GM12875 (cell line): ENCODE results near the gene AGBL3.

ENCODE experiments used
- H3K4me3 ChIP-seq: one replicate; pipeline ENCODE4 v1.5.1; 2011; ENCODE audit warnings: low read depth, low read length, control low read depth
- CTCF ChIP-seq: IDR thresholded peaks from 2 replicates; pipeline ENCODE4 v1.5.1; 2011; ENCODE audit warnings: low read depth, mild to moderate bottlenecking, control low read depth, inconsistent platforms, low read length, moderate library complexity, borderline replicate concordance; ENCODE audit not compliant: insufficient read depth

The AGBL3 gene

GRCh38 chr7:135152442-135152841, 166.1 kb downstream of the AGBL3 start:
- H3K4me3 ChIP-seq, result no peak overlapping the region
- TF ChIP-seq CTCF, result no peak

GRCh38 chr7:135154734-135155133, 168.4 kb downstream of the AGBL3 start:
- TF ChIP-seq CTCF, result no peak
- no peak overlapping the region for H3K4me3 ChIP-seq

GRCh38 chr7:135156290-135156689, 170.0 kb downstream of the AGBL3 start:
- TF ChIP-seq CTCF, result no peak
- H3K4me3 ChIP-seq, result no peak overlapping the region

- no peak overlapping the region for H3K4me3 ChIP-seq
- no peak for TF ChIP-seq CTCF
Observed at GRCh38 chr7:135158141-135158655, 171.9 kb downstream of the AGBL3 start.

GRCh38 chr7:135158874-135159273, 172.6 kb downstream of the AGBL3 start:
- no peak for TF ChIP-seq CTCF
- H3K4me3 ChIP-seq, result no peak overlapping the region

GRCh38 chr7:135159359-135160085, 173.2 kb downstream of the AGBL3 start:
- H3K4me3 ChIP-seq, result no peak overlapping the region
- TF ChIP-seq CTCF, result no peak

- TF ChIP-seq CTCF, result no peak
- no peak overlapping the region for H3K4me3 ChIP-seq
Observed at GRCh38 chr7:135160098-135160857, 174.0 kb downstream of the AGBL3 start.
